Measurements from ENCODE around the gene KDM3B. TPM values are rescaled to one million over a fixed set of nuclear protein-coding genes. Genes with fewer than 3 reads are reported as not detected.

Gene KDM3B
- total and polyA plus RNA-seq, 9 of the 15 experiments (the other 6 are each of a cell fraction or from before 2014, with no cell fraction given): 13.8 to 62.8 (median 41.9) TPM

DNA sequence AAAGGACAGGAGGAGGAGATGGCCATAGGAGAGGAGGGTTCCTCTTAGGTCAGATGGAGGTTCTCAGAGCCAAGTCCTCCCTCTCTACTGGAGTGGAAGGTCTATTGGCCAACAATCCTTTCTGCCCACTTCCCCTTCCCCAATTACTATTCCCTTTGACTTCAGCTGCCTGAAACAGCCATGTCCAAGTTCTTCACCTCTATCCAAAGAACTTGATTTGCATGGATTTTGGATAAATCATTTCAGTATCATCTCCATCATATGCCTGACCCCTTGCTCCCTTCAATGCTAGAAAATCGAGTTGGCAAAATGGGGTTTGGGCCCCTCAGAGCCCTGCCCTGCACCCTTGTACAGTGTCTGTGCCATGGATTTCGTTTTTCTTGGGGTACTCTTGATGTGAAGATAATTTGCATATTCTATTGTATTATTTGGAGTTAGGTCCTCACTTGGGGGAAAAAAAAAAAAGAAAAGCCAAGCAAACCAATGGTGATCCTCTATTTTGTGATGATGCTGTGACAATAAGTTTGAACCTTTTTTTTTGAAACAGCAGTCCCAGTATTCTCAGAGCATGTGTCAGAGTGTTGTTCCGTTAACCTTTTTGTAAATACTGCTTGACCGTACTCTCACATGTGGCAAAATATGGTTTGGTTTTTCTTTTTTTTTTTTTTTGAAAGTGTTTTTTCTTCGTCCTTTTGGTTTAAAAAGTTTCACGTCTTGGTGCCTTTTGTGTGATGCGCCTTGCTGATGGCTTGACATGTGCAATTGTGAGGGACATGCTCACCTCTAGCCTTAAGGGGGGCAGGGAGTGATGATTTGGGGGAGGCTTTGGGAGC is 115.9 kb downstream of the KDM3B start (continued):
- TF ChIP-seq, protein P1, sequence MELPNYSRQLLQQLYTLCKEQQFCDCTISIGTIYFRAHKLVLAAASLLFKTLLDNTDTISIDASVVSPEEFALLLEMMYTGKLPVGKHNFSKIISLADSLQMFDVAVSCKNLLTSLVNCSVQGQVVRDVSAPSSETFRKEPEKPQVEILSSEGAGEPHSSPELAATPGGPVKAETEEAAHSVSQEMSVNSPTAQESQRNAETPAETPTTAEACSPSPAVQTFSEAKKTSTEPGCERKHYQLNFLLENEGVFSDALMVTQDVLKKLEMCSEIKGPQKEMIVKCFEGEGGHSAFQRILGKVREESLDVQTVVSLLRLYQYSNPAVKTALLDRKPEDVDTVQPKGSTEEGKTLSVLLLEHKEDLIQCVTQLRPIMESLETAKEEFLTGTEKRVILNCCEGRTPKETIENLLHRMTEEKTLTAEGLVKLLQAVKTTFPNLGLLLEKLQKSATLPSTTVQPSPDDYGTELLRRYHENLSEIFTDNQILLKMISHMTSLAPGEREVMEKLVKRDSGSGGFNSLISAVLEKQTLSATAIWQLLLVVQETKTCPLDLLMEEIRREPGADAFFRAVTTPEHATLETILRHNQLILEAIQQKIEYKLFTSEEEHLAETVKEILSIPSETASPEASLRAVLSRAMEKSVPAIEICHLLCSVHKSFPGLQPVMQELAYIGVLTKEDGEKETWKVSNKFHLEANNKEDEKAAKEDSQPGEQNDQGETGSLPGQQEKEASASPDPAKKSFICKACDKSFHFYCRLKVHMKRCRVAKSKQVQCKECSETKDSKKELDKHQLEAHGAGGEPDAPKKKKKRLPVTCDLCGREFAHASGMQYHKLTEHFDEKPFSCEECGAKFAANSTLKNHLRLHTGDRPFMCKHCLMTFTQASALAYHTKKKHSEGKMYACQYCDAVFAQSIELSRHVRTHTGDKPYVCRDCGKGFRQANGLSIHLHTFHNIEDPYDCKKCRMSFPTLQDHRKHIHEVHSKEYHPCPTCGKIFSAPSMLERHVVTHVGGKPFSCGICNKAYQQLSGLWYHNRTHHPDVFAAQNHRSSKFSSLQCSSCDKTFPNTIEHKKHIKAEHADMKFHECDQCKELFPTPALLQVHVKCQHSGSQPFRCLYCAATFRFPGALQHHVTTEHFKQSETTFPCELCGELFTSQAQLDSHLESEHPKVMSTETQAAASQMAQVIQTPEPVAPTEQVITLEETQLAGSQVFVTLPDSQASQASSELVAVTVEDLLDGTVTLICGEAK (IDR thresholded peaks at IDR 0.05): no peak
- TF ChIP-seq, protein P1 (CRISPR knock-in tag; IDR thresholded peaks at IDR 0.05): no peak
- TF ChIP-seq, protein P2, sequence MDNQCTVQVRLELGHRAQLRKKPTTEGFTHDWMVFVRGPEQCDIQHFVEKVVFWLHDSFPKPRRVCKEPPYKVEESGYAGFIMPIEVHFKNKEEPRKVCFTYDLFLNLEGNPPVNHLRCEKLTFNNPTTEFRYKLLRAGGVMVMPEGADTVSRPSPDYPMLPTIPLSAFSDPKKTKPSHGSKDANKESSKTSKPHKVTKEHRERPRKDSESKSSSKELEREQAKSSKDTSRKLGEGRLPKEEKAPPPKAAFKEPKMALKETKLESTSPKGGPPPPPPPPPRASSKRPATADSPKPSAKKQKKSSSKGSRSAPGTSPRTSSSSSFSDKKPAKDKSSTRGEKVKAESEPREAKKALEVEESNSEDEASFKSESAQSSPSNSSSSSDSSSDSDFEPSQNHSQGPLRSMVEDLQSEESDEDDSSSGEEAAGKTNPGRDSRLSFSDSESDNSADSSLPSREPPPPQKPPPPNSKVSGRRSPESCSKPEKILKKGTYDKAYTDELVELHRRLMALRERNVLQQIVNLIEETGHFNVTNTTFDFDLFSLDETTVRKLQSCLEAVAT (IDR thresholded peaks at IDR 0.05): peak; percentile 33 to 65; a peak in 1 of 4 replicates
- TF ChIP-seq TAF1 (IDR thresholded peaks at IDR 0.05; ENCODE audit: control insufficient read depth, extremely low read depth, insufficient read depth, low read length, severe bottlenecking) (peak; percentile 55), TBL1XR1 (IDR thresholded peaks at IDR 0.05; ENCODE audit: low read length in 2 of 2) (no peak; a peak in 2 of 4 replicates), RBM39 (optimal IDR thresholded peaks at IDR 0.05; ENCODE audit: low read depth, low read length) (peak; percentile 17), ZNF507 (tag; conservative IDR thresholded peaks at IDR 0.05) (no peak), SAP30 (IDR thresholded peaks at IDR 0.05; ENCODE audit: borderline replicate concordance, insufficient read depth, low read depth, low read length, poor library complexity, severe bottlenecking) (no peak), ETV5 (CRISPR knock-in tag; IDR thresholded peaks at IDR 0.05; ENCODE audit: low read depth) (no peak), XRCC3 (IDR thresholded peaks at IDR 0.05) (no peak)
- TF ChIP-seq, protein P3, sequence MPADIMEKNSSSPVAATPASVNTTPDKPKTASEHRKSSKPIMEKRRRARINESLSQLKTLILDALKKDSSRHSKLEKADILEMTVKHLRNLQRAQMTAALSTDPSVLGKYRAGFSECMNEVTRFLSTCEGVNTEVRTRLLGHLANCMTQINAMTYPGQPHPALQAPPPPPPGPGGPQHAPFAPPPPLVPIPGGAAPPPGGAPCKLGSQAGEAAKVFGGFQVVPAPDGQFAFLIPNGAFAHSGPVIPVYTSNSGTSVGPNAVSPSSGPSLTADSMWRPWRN (IDR thresholded peaks at IDR 0.05; ENCODE audit: low read depth): no peak
